ENCODE measurements around the gene PDZD2. TPM values are rescaled to one million over a fixed set of nuclear protein-coding genes. Genes with fewer than 3 reads are reported as not detected.

Gene PDZD2
- total and polyA plus RNA-seq, 2 experiments from 2014 or later = 1.7 to 4.0 TPM

- no peaks in the 10 kb centered on the region for H3K9me2 ChIP-seq (replicated peaks; ENCODE audit: insufficient read depth)
- no peaks in the 10 kb centered on the region for H3K79me2 ChIP-seq
- H3K27ac ChIP-seq = no peak overlapping the region
- H4K20me1 ChIP-seq (ENCODE audit: insufficient read depth, poor library complexity, severe bottlenecking) = no peaks in the 10 kb centered on the region
- 67% methylated on average over 3 of the region's 3 CpGs for WGBS (ENCODE audit: low lambda C conversion rate, missing lambda C conversion rate)
- no peaks in the 10 kb centered on the region for H3K4me1 ChIP-seq (ENCODE audit: insufficient read depth)
- no peak overlapping the region for H3K4me3 ChIP-seq
- H3K4me2 ChIP-seq = no peak overlapping the region
- no peaks in the 10 kb centered on the region for H3K36me3 ChIP-seq (replicated peaks; ENCODE audit: insufficient read depth, low read depth)
- H3K27me3 ChIP-seq = no peaks in the 10 kb centered on the region
- TF ChIP-seq CTCF (IDR thresholded peaks at IDR 0.05; ENCODE audit: poor library complexity) (no peak), EZH2 (IDR thresholded peaks at IDR 0.05; ENCODE audit: borderline replicate concordance) (no peak), EZH2phosphoT487 (IDR thresholded peaks at IDR 0.05; ENCODE audit: low read depth, severe bottlenecking, unreplicated experiment) (no peak)
- no peak for DNase-seq (ENCODE audit: low spot score)
- no peaks in the 10 kb centered on the region for H3K9me3 ChIP-seq (ENCODE audit: low read depth)
- H2AFZ ChIP-seq = no peak overlapping the region
Measured at GRCh38 chr5:32004404-32004803, 365.5 kb downstream of the PDZD2 start.

- no peak overlapping the region for H3K4me3 ChIP-seq
- H3K27me3 ChIP-seq = no peaks in the 10 kb centered on the region
- WGBS (ENCODE audit: low lambda C conversion rate, missing lambda C conversion rate) = 88% methylated on average over 9 of the region's 9 CpGs
- H3K9me2 ChIP-seq (replicated peaks; ENCODE audit: insufficient read depth) = no peaks in the 10 kb centered on the region
- H3K36me3 ChIP-seq (replicated peaks; ENCODE audit: insufficient read depth, low read depth) = no peaks in the 10 kb centered on the region
- no peaks in the 10 kb centered on the region for H3K9me3 ChIP-seq (ENCODE audit: low read depth)
- TF ChIP-seq CTCF (IDR thresholded peaks at IDR 0.05; ENCODE audit: poor library complexity) = no peak
- no peak for TF ChIP-seq EZH2 (IDR thresholded peaks at IDR 0.05; ENCODE audit: borderline replicate concordance)
- no peak for TF ChIP-seq EZH2phosphoT487 (IDR thresholded peaks at IDR 0.05; ENCODE audit: low read depth, severe bottlenecking, unreplicated experiment)
- no peak for DNase-seq (ENCODE audit: low spot score)
- H3K4me2 ChIP-seq = no peak overlapping the region
- H3K79me2 ChIP-seq = no peaks in the 10 kb centered on the region
- no peaks in the 10 kb centered on the region for H4K20me1 ChIP-seq (ENCODE audit: insufficient read depth, poor library complexity, severe bottlenecking)
- H2AFZ ChIP-seq = no peak overlapping the region
- no peaks in the 10 kb centered on the region for H3K4me1 ChIP-seq (ENCODE audit: insufficient read depth)
- H3K27ac ChIP-seq = no peak overlapping the region
Measured at GRCh38 chr5:32008746-32009145, 369.8 kb downstream of the PDZD2 start.

- Histone ChIP-seq H4K20me1 (ENCODE audit: insufficient read depth, poor library complexity, severe bottlenecking) (no peaks in the 10 kb centered on the region), H3K4me3 (no peak overlapping the region), H2AFZ (no peak overlapping the region), H3K9me2 (replicated peaks; ENCODE audit: insufficient read depth) (no peaks in the 10 kb centered on the region), H3K9me3 (ENCODE audit: low read depth) (no peaks in the 10 kb centered on the region), H3K27ac (no peak overlapping the region), H3K79me2 (no peaks in the 10 kb centered on the region), H3K27me3 (no peaks in the 10 kb centered on the region), H3K4me1 (ENCODE audit: insufficient read depth) (peaks cover 14% of the 10 kb centered on the region), H3K4me2 (no peak overlapping the region), H3K36me3 (replicated peaks; ENCODE audit: insufficient read depth, low read depth) (no peaks in the 10 kb centered on the region)
- no peak for DNase-seq (ENCODE audit: low spot score)
- TF ChIP-seq CTCF (IDR thresholded peaks at IDR 0.05; ENCODE audit: poor library complexity) = no peak
- no peak for TF ChIP-seq EZH2phosphoT487 (IDR thresholded peaks at IDR 0.05; ENCODE audit: low read depth, severe bottlenecking, unreplicated experiment)
- TF ChIP-seq EZH2 (IDR thresholded peaks at IDR 0.05; ENCODE audit: borderline replicate concordance) = no peak
- 42% methylated on average over 7 of the region's 7 CpGs for WGBS (ENCODE audit: low lambda C conversion rate, missing lambda C conversion rate)
Measured at GRCh38 chr5:32013658-32014057, 374.7 kb downstream of the PDZD2 start.

Data from hepatocyte (in vitro differentiated cells).